ENCODE results near the gene IRAK1. TPM values are rescaled to one million over a fixed set of nuclear protein-coding genes. Genes with fewer than 3 reads are reported as not detected.

IRAK1 gene
- total and polyA plus RNA-seq, 5 donors from 2014 or later: 23.7 to 64.7 (median 28.2) TPM

DNA sequence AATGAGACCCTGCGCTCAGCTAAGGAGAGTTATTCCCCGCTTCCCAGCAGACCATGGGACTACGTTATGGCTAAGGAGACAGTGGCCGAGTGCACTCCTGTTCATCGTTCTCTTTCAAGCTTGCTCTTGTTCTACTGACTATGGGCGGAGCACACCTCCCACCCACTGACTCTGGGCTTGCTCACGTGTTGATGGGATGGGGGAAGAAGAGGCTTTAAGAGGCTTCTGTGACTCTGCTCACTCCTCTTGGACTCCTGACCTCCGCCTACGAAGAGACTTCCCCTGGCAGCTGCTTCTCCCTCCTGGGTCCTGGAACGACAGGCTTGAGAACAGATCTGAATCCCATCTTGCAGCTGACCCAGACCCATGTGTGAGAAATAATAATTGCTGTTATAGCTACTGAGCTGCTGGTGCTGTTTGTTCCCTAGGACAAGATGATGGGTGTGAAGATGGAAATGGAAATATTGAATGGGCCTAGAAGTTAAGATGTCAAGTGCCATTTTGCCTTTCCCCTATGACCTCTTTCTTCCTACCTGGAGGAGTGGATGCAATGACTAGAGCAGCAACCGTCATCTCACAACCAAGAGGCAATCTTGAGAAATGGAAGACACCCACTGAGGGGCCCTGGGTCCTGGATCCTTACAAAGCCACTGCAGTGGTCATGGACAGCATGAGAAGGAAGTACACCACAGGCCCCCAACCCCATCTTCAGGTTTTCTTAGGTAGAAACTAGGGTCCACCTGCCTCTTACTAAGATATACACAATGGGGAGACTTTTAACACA, 38.7 kb upstream of the IRAK1 start:
- Mint-ChIP-seq H3K27me3 (no peaks in the 10 kb centered on the region), H3K4me3 (peak overlapping the region in 1 of 4 donors; percentile 28), H3K36me3 (peaks cover 12% of the 10 kb centered on the region), H3K4me1 (peaks cover 7 to 71% (median 48%) of the 10 kb centered on the region in 4 donors), H3K9me3 (no peaks in the 10 kb centered on the region), H3K27ac (peak overlapping the region; percentile 22 to 82 (median 59))
- DNase-seq (no peak), ATAC-seq (ENCODE audit: low read depth in 2 of 2) (no peak)
- H3K4me1 ChIP-seq (ENCODE audit: control insufficient read depth, insufficient read depth, low read length, poor library complexity, severe bottlenecking): peaks cover 35% of the 10 kb centered on the region
- no peaks in the 10 kb centered on the region for H3K9me3 ChIP-seq (ENCODE audit: control insufficient read depth in 2 of 2, low read length in 2 of 2)
- H3K4me3 ChIP-seq (ENCODE audit: low read depth, low read length): no peak overlapping the region
- no peak overlapping the region for H3K27ac ChIP-seq (ENCODE audit: insufficient read depth, low read length, poor library complexity, severe bottlenecking)
- no peaks in the 10 kb centered on the region for H3K27me3 ChIP-seq (ENCODE audit: control insufficient read depth, insufficient read depth, low read length)
- H3K36me3 ChIP-seq (ENCODE audit: control insufficient read depth, insufficient read depth, low read length): peaks cover 22% of the 10 kb centered on the region

DNA sequence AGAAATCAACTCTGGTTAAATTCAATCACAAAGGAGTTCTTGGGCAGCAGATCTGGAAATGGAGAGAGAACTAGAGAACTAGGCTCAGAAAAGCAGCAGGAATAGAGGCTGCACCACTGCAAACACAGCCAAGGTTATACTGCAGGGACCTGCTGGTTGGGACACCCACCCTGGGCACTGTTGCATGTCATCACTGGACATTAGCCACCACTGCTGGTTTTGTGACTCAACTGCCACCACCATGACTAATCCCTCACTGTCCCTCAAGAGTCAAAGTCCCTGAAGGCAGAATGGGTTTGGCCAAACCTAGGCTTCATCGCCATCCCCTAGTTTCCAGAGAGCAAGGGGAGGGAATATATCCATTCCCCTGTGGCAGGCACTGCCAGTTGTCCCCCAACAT, 38.1 kb upstream of the IRAK1 start:
- Histone ChIP-seq H3K27me3 (ENCODE audit: control insufficient read depth, insufficient read depth, low read length) (no peaks in the 10 kb centered on the region), H3K4me1 (ENCODE audit: control insufficient read depth, insufficient read depth, low read length, poor library complexity, severe bottlenecking) (peaks cover 32% of the 10 kb centered on the region), H3K27ac (ENCODE audit: insufficient read depth, low read length, poor library complexity, severe bottlenecking) (peak overlapping the region; percentile 61), H3K9me3 (ENCODE audit: control insufficient read depth in 2 of 2, low read length in 2 of 2) (no peaks in the 10 kb centered on the region), H3K36me3 (ENCODE audit: control insufficient read depth, insufficient read depth, low read length) (peaks cover 26% of the 10 kb centered on the region), H3K4me3 (ENCODE audit: low read depth, low read length) (no peak overlapping the region)
- Mint-ChIP-seq H3K36me3 (peaks cover 12% of the 10 kb centered on the region), H3K27me3 (no peaks in the 10 kb centered on the region), H3K4me1 (peaks cover 7 to 67% (median 44%) of the 10 kb centered on the region in 4 donors), H3K9me3 (no peaks in the 10 kb centered on the region), H3K27ac (peak overlapping the region in 2 of 3 donors; percentile 22 to 55), H3K4me3 (peak overlapping the region in 2 of 4 donors; percentile 5 to 6)
- ATAC-seq (ENCODE audit: low read depth in 2 of 2) (no peak), DNase-seq (no peak)

GRCh38 chrX:154056770-154057241, 37.1 kb upstream of the IRAK1 start:
- H3K36me3 Mint-ChIP-seq: peaks cover 12% of the 10 kb centered on the region

GRCh38 chrX:154051201-154051810, 31.6 kb upstream of the IRAK1 start:
- H3K27me3 ChIP-seq (ENCODE audit: control insufficient read depth, insufficient read depth, low read length): no peaks in the 10 kb centered on the region
- no peaks in the 10 kb centered on the region for H3K9me3 ChIP-seq (ENCODE audit: control insufficient read depth in 2 of 2, low read length in 2 of 2)
- peak overlapping the region; percentile 47 to 75 (median 52) for H3K27ac Mint-ChIP-seq
- peak overlapping the region; percentile 23 for H3K27ac ChIP-seq (ENCODE audit: insufficient read depth, low read length, poor library complexity, severe bottlenecking)
- peak overlapping the region in 1 of 4 donors; percentile 26 for H3K4me3 Mint-ChIP-seq
- H3K4me3 ChIP-seq (ENCODE audit: low read depth, low read length): no peak overlapping the region
- peaks cover 9% of the 10 kb centered on the region for H3K4me1 ChIP-seq (ENCODE audit: control insufficient read depth, insufficient read depth, low read length, poor library complexity, severe bottlenecking)
- peaks cover 14 to 54% (median 26%) of the 10 kb centered on the region in 4 donors for H3K4me1 Mint-ChIP-seq
- DNase-seq: peak; percentile 56 to 71 (median 66)
- H3K9me3 Mint-ChIP-seq: peaks cover 0 to 1% (median 0%) of the 10 kb centered on the region in 7 donors
- peaks cover 28% of the 10 kb centered on the region for H3K36me3 ChIP-seq (ENCODE audit: control insufficient read depth, insufficient read depth, low read length)
- no peaks in the 10 kb centered on the region for H3K27me3 Mint-ChIP-seq
- H3K36me3 Mint-ChIP-seq: peaks cover 18% of the 10 kb centered on the region
- ATAC-seq (ENCODE audit: low read depth in 2 of 2): peak; percentile 67 to 72

More at GRCh38 chrX:154056770-154057241, 37.1 kb upstream of the IRAK1 start:
- Mint-ChIP-seq H3K9me3 (no peaks in the 10 kb centered on the region), H3K27ac (peak overlapping the region in 2 of 3 donors; percentile 5 to 72), H3K4me3 (peak overlapping the region; percentile 13 to 53 (median 31)), H3K27me3 (no peaks in the 10 kb centered on the region), H3K4me1 (peaks cover 10 to 65% (median 43%) of the 10 kb centered on the region in 4 donors)
- no peaks in the 10 kb centered on the region for H3K27me3 ChIP-seq (ENCODE audit: control insufficient read depth, insufficient read depth, low read length)
- H3K4me1 ChIP-seq (ENCODE audit: control insufficient read depth, insufficient read depth, low read length, poor library complexity, severe bottlenecking): peaks cover 29% of the 10 kb centered on the region
- ATAC-seq (ENCODE audit: low read depth in 2 of 2) (peak; percentile 52 to 60), DNase-seq (peak in 2 of 3 donors; percentile 34)
- peaks cover 25% of the 10 kb centered on the region for H3K36me3 ChIP-seq (ENCODE audit: control insufficient read depth, insufficient read depth, low read length)
- H3K9me3 ChIP-seq (ENCODE audit: control insufficient read depth in 2 of 2, low read length in 2 of 2): no peaks in the 10 kb centered on the region
- H3K4me3 ChIP-seq (ENCODE audit: low read depth, low read length): peak overlapping the region; percentile 15
- peak overlapping the region; percentile 61 for H3K27ac ChIP-seq (ENCODE audit: insufficient read depth, low read length, poor library complexity, severe bottlenecking)

DNA sequence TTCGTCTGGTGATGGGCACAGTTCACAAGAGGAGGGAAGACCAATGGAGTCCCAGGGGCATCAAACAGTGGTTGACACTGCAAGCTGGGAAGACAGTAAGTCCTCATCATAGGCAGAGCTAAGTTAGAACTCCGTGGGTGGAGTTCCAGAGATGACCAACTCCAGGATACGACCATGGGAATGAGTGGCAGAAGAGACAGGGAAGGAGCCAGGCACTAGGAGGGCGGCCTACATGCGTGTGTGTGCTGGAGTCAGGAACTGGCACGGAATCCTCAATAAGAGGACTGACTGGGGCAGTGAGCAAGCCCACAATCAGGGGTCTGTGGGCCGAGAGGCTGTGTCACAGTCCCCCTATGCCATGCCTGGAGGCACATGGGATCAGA, 30.4 kb upstream of the IRAK1 start:
- Mint-ChIP-seq H3K27me3 (no peaks in the 10 kb centered on the region), H3K4me3 (peak overlapping the region in 1 of 4 donors; percentile 45), H3K36me3 (peaks cover 18% of the 10 kb centered on the region), H3K27ac (peak overlapping the region in 2 of 3 donors; percentile 59 to 77), H3K9me3 (peaks cover 0 to 1% (median 0%) of the 10 kb centered on the region in 7 donors), H3K4me1 (peaks cover 14 to 53% (median 25%) of the 10 kb centered on the region in 4 donors)
- Histone ChIP-seq H3K27me3 (ENCODE audit: control insufficient read depth, insufficient read depth, low read length) (no peaks in the 10 kb centered on the region), H3K27ac (ENCODE audit: insufficient read depth, low read length, poor library complexity, severe bottlenecking) (no peak overlapping the region), H3K4me1 (ENCODE audit: control insufficient read depth, insufficient read depth, low read length, poor library complexity, severe bottlenecking) (peaks cover 6% of the 10 kb centered on the region), H3K9me3 (ENCODE audit: control insufficient read depth in 2 of 2, low read length in 2 of 2) (no peaks in the 10 kb centered on the region), H3K36me3 (ENCODE audit: control insufficient read depth, insufficient read depth, low read length) (peaks cover 30% of the 10 kb centered on the region), H3K4me3 (ENCODE audit: low read depth, low read length) (no peak overlapping the region)
- ATAC-seq (ENCODE audit: low read depth in 2 of 2) (no peak), DNase-seq (no peak)

- H3K4me3 Mint-ChIP-seq: peak overlapping the region in 1 of 4 donors; percentile 45
- no peaks in the 10 kb centered on the region for H3K27me3 Mint-ChIP-seq
- peaks cover 0 to 1% (median 0%) of the 10 kb centered on the region in 7 donors for H3K9me3 Mint-ChIP-seq
- no peaks in the 10 kb centered on the region for H3K9me3 ChIP-seq (ENCODE audit: control insufficient read depth in 2 of 2, low read length in 2 of 2)
- H3K36me3 Mint-ChIP-seq: peaks cover 18% of the 10 kb centered on the region
- H3K4me3 ChIP-seq (ENCODE audit: low read depth, low read length): no peak overlapping the region
- H3K27me3 ChIP-seq (ENCODE audit: control insufficient read depth, insufficient read depth, low read length): no peaks in the 10 kb centered on the region
- no peak for ATAC-seq (ENCODE audit: low read depth in 2 of 2)
- peak overlapping the region in 2 of 3 donors; percentile 59 to 77 for H3K27ac Mint-ChIP-seq
- H3K4me1 ChIP-seq (ENCODE audit: control insufficient read depth, insufficient read depth, low read length, poor library complexity, severe bottlenecking): peaks cover 6% of the 10 kb centered on the region
- peaks cover 36% of the 10 kb centered on the region for H3K36me3 ChIP-seq (ENCODE audit: control insufficient read depth, insufficient read depth, low read length)
- peaks cover 14 to 56% (median 25%) of the 10 kb centered on the region in 4 donors for H3K4me1 Mint-ChIP-seq
- DNase-seq: no peak
- H3K27ac ChIP-seq (ENCODE audit: insufficient read depth, low read length, poor library complexity, severe bottlenecking): no peak overlapping the region
Observed at GRCh38 chrX:154049209-154050112, 29.8 kb upstream of the IRAK1 start.

DNA sequence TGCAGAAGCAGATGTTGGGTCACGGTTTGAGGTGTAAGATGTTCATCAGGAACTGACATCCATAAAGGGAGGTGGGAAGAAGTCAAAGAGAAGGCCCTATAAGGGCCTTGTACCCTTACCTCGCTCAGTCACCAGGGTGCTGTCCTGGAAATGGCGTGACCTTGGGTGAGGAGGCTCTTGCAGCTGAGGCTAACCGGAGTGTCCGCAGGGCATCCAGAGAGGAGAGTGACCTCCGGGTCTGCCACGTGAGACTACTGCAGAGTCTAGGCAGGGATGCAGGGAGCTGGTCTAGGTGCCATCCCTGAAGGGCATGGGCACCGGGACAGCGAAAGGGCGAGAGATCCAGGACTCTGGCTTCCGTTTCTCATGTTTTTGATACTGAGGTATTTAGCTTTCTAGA, 28.7 kb upstream of the IRAK1 start:
- H3K4me1 Mint-ChIP-seq: peaks cover 14 to 59% (median 28%) of the 10 kb centered on the region in 4 donors
- ATAC-seq (ENCODE audit: low read depth in 2 of 2) (no peak), DNase-seq (no peak)
- H3K36me3 Mint-ChIP-seq: peaks cover 18% of the 10 kb centered on the region
- Histone ChIP-seq H3K27ac (ENCODE audit: insufficient read depth, low read length, poor library complexity, severe bottlenecking) (no peak overlapping the region), H3K36me3 (ENCODE audit: control insufficient read depth, insufficient read depth, low read length) (peaks cover 37% of the 10 kb centered on the region), H3K4me1 (ENCODE audit: control insufficient read depth, insufficient read depth, low read length, poor library complexity, severe bottlenecking) (peaks cover 6% of the 10 kb centered on the region), H3K9me3 (ENCODE audit: control insufficient read depth in 2 of 2, low read length in 2 of 2) (no peaks in the 10 kb centered on the region), H3K4me3 (ENCODE audit: low read depth, low read length) (no peak overlapping the region), H3K27me3 (ENCODE audit: control insufficient read depth, insufficient read depth, low read length) (no peaks in the 10 kb centered on the region)
- peaks cover 0 to 1% (median 0%) of the 10 kb centered on the region in 7 donors for H3K9me3 Mint-ChIP-seq
- H3K27me3 Mint-ChIP-seq: no peaks in the 10 kb centered on the region
- no peak overlapping the region for H3K4me3 Mint-ChIP-seq
- H3K27ac Mint-ChIP-seq: peak overlapping the region in 1 of 3 donors; percentile 42
